Measurements from ENCODE around the gene ANKRD36C.
A peak's percentile ranks its signal among the peaks of the same experiment; 100 is the strongest.
"Not testable (repeated sequence)": the region's sequence is repeated elsewhere in the genome, so short reads cannot be mapped to it uniquely, and the experiment has no call there.

ANKRD36C gene

GRCh38 chr2:95991351-95992094, at the start of gene ANKRD36C:
Gene ANKRD36C, minus strand, starts transcription at chr2:95991824. Its CDS starts 116 bp downstream, at chr2:95991708.
- DNase-seq = peak; percentile 80

GRCh38 chr2:96035554-96035953, 43.9 kb upstream of the ANKRD36C start:
- not testable (repeated sequence) for DNase-seq

DNA sequence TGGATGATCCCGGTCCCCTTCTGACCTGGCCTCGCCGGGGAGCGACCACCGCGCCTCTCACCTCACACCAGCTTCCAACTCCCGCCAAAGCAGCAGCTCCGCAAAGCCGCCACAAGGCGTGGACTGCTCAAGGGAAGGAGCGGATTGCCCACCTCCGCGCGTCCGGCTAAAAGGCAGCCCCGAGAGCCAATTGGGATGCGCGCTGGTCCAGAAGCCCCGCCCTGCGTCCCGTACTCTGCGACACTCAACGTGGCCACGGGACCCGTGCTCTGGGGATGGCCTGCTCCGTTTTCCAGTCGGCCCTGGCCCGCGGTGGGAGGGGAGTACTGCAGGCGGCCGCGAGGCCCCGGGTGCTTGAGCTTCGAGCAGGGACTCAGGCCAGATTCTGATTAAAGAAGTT, 43.2 kb upstream of the ANKRD36C start, which contains the start of gene GPAT2:
GPAT2 (minus strand) TSS at position 125 of the 400 bp plus-strand sequence. CDS start 2,557 bp downstream, outside the sequence.
- not testable (repeated sequence) for DNase-seq

- DNase-seq = not testable (repeated sequence)
Observed at GRCh38 chr2:96033997-96034396, 42.4 kb upstream of the ANKRD36C start.

- not testable (repeated sequence) for DNase-seq
Observed at GRCh38 chr2:96027725-96028325, 36.2 kb upstream of the ANKRD36C start.

- peak; percentile 21 for DNase-seq
Observed at GRCh38 chr2:96025755-96026154, 34.1 kb upstream of the ANKRD36C start.

DNA sequence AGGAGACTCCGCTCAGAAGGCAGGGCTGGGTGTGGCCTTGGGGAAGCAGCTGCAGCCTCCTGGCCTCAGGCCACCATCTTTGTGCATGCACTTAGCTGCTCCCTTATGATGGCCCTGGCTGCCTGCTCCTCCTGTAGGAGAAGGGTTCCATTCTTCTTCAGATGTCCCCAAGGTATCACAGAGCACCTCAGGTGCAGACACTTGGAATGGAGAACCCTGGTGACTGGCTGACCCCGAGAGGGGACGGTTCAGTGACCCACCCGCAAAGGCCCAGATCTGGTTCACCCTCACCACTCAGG, 33.5 kb upstream of the ANKRD36C start:
- DNase-seq = peak; percentile 33

GRCh38 chr2:96024336-96025193, 32.9 kb upstream of the ANKRD36C start:
- DNase-seq = peak; percentile 55

- peak; percentile 54 for DNase-seq
Observed at GRCh38 chr2:96023701-96024100, 32.1 kb upstream of the ANKRD36C start.

DNA sequence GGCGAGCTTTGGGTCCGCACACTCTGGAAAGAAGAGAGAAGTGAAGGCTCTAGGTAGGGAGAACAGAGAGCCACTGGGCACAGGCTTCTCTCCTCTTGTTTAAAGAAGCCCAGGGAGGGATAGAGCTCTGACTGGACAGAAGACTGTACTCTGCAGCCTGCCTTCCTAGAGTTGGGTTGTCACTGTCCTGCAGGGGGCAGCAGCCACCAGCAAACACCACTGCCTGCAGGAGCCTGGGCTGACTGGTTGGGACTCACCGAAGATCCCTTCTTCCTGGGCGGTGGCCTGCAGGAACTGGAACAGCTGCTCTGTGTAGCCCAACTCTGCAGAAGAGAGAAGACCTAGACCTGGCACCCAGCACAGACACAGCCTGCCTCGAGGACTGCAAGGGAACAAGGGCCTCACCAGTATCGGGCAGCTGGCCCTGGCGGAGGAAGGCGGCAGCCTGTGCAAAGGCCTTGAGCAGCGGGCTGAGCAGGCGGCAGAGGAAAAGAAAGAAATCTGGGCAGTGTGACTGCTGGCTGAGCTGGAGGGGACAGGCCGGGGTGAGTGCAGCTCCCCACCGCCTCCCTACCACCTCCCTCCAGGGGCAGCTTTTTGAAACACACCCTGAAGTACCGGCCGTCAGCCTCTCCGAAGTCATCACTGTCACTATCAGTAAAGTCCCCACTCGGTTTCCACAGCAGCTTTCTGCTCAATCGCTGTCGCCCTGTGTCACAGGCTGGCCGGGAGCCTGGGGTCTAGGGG, 31.2 kb upstream of the ANKRD36C start:
- DNase-seq = peak; percentile 91

DNA sequence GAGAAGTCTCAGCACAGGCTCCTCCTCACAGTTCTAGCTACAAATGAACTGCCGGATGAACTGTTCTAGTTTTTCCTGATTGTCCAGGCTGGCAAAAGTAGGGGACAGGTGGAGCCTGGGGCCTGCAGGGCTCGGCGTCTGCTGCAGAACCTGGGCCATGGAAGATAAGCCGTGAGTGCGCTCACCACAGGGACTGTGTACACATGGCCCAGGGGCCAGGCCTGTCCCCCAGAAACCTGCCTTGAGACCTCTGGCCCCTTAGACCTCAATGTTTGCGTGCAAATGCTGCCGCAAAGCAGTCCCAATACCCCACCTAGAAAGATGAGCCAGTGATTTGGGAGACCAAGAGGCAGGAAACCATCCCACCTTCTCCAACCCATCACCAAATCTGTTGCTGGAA, 30.5 kb upstream of the ANKRD36C start:
- not testable (repeated sequence) for DNase-seq

DNA sequence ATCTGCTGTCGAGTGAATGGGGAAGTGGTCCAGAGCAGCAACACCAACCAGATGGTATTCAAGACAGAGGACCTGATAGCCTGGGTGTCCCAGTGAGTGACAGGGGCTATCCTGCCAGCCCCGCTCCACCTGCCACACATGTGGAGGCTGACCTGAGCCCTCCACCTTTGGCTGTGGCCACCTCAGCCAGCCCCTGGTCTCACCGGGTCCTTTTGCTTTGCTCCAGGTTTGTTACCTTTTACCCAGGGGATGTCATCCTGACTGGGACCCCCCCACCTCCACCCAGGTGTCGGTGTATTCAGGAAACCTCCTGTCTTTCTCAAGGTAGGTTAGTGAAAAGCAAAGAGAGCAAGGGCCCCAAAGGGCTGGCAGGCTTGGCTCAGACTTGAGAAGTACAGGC, 29.5 kb upstream of the ANKRD36C start:
- not testable (repeated sequence) for DNase-seq

DNA sequence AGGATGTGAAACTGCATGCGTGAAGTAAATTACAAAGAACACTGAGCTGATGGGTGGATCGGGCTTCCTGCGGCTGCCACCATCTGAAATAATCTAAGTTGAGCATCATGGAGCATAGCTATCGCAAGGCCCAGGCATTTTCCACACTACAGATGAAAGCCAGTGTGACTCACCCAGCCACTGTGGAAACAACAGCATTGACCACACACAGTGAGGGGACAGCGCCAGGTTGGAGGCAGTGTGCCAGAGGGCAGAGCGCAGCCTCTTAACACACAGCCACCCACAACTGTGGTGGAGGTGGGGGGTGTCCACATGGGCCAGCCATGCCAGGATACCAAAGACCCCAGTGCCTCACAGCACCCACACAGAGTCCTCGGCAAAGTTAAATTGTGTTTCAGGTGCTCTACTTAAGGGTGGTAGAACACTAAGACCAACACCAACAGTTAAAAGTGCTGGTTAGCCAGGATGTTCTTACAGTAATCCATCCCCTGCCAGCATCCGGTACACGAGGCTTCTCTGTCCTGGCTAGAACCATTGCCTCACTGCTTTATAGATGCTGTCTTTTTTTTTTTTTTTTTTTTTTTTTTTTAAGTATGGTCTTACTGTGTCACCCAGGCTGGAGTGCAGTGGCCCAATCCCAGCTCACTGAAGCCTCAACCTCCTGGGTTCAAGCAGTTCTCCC, 28.4 kb upstream of the ANKRD36C start:
- DNase-seq = not testable (repeated sequence)

DNA sequence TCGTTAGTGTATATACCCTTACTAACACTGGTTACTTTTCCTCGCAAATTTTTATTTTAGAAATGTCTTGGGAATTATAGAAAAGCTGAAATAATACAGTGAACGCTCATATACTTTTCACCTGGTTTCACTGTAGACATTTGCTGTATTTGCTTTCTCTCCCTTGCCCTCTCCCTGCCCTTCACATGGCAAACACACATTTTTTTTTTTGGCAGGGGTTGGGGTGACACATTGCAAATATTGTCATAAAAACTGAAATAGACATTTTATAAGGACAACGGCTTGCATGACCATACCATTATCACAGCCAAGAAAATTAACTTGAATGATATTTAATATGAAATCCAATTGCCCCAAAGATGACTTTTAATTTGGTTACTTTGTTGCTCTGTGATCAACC, 24.7 kb upstream of the ANKRD36C start:
- DNase-seq = not testable (repeated sequence)

GRCh38 chr2:96012792-96013264, 21.2 kb upstream of the ANKRD36C start:
- DNase-seq = not testable (repeated sequence)

DNA sequence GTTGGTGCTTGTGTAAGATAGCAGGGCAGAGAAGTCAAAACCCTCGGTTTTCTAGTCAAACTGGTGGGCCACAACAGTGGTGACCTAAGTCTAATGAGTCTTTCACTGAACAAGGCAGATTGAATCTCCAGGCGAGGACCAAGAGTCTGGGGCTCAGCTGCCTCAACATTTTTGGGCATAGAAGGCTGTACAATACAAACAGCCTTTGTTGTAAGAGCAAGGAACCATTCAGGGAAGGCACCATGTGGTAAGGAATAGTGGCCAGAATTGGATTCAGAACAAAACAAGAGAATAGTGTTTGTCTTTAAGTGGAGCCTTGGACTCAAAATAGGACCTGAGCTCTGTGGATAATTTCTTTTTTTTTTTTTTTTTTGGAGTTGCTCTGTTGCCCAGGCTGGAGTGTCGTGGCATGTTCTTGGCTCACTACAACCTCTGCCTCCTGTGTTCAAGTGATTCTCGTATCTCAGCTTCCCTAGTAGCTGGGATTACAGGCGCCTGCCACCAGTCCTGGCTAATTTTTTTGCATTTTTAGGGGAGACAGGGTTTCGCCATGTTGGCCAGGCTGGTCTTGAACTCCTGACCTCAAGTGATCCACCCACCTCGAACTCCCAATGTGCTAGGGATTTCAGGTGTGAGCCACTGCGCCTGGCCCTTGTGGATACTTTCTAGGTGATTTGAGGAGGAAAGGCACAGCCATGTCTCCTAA, 20.6 kb upstream of the ANKRD36C start:
- not testable (repeated sequence) for DNase-seq

GRCh38 chr2:96011129-96011455, 19.5 kb upstream of the ANKRD36C start:
- not testable (repeated sequence) for DNase-seq

GRCh38 chr2:96010320-96011128, 18.9 kb upstream of the ANKRD36C start:
- DNase-seq = peak; percentile 98

DNA sequence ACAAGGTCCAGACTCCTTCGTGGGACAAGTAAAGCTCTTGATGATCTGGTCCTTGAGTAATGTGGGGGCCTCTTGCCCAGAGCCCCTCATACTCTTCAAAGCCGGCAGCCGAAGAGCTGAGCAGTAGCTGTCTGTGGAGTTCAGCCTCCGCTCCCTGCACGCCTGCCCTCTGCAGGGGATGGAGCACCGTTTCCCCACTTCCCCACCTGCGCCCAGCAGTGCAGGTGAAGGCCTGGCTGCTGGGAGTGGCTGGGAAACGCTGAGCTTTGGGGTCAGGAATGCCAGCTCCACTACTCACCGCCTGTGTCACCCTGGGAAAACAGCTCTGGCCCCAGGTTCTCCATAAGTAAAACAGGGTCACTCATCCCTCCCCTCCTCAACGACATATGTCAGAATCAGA, 18.2 kb upstream of the ANKRD36C start:
- DNase-seq = not testable (repeated sequence)

- DNase-seq = not testable (repeated sequence)
Observed at GRCh38 chr2:96008051-96008450, 16.4 kb upstream of the ANKRD36C start.

All from activated CD8-positive, alpha-beta memory T cell treated with anti-CD3 and anti-CD28 coated beads for 24 hours (primary cell).